Nephron (organoid): ENCODE measurements around the gene MOB4.

Experiments used
- H3K27ac Mint-ChIP-seq, 3 experiments: 2 replicates each; pipeline ENCODE4 v1.8.0; 2020; ENCODE audit warnings: mixed read lengths in 3 of 3, mild to moderate bottlenecking in 2 of 3, moderate library complexity in 1 of 3
- H3K27me3 Mint-ChIP-seq: 2 replicates; pipeline ENCODE4 v1.8.0; 2021; ENCODE audit warnings: low read depth, mild to moderate bottlenecking, moderate library complexity, mixed read lengths
- H3K36me3 Mint-ChIP-seq: 2 replicates; pipeline ENCODE4 v1.8.0; 2020; ENCODE audit warnings: low read depth, mixed read lengths
- H3K4me1 Mint-ChIP-seq: 2 replicates; pipeline ENCODE4 v1.8.0; 2020; ENCODE audit warnings: mixed read lengths
- H3K4me3 Mint-ChIP-seq, 3 experiments: 2 replicates each; pipeline ENCODE4 v1.8.0; 2020; ENCODE audit warnings: mild to moderate bottlenecking in 3 of 3, mixed read lengths in 3 of 3, moderate library complexity in 2 of 3
- H3K9me3 Mint-ChIP-seq: 2 replicates; pipeline ENCODE4 v1.8.0; 2020; ENCODE audit warnings: mixed read lengths
- CTCF ChIP-seq, 3 experiments: fragments of 200-600 bp; sonication (generic); IDR thresholded peaks; one replicate each; pipeline ENCODE4 v1.5.0; 2021; ENCODE audit warnings: antibody characterized with exemption in 3 of 3; ENCODE audit not compliant: unreplicated experiment in 3 of 3

Gene MOB4

GRCh38 chr2:197504000-197504399, 11.9 kb upstream of the MOB4 start:
- peaks cover 14% of the 10 kb centered on the region for H3K4me1 Mint-ChIP-seq
- H3K9me3 Mint-ChIP-seq, result no peaks in the 10 kb centered on the region
- H3K4me3 Mint-ChIP-seq, result no peak overlapping the region
- no peak for TF ChIP-seq CTCF (IDR thresholded peaks at IDR 0.05; ENCODE audit: unreplicated experiment in 3 of 3)
- H3K36me3 Mint-ChIP-seq, result peaks cover 44% of the 10 kb centered on the region
- no peak overlapping the region for H3K27ac Mint-ChIP-seq
- H3K27me3 Mint-ChIP-seq, result no peaks in the 10 kb centered on the region

GRCh38 chr2:197504512-197504911, 11.4 kb upstream of the MOB4 start:
- Mint-ChIP-seq H3K4me3 (no peak overlapping the region), H3K27ac (no peak overlapping the region), H3K36me3 (peaks cover 44% of the 10 kb centered on the region), H3K4me1 (peaks cover 14% of the 10 kb centered on the region), H3K9me3 (no peaks in the 10 kb centered on the region), H3K27me3 (no peaks in the 10 kb centered on the region)
- no peak for TF ChIP-seq CTCF (IDR thresholded peaks at IDR 0.05; ENCODE audit: unreplicated experiment in 3 of 3)

- Mint-ChIP-seq H3K4me1 (peaks cover 8% of the 10 kb centered on the region), H3K9me3 (no peaks in the 10 kb centered on the region), H3K4me3 (no peak overlapping the region), H3K27me3 (no peaks in the 10 kb centered on the region), H3K36me3 (peaks cover 40% of the 10 kb centered on the region), H3K27ac (no peak overlapping the region)
- no peak for TF ChIP-seq CTCF (IDR thresholded peaks at IDR 0.05; ENCODE audit: unreplicated experiment in 3 of 3)
Observed at GRCh38 chr2:197506658-197507057, 9.2 kb upstream of the MOB4 start.

- H3K9me3 Mint-ChIP-seq, result no peaks in the 10 kb centered on the region
- no peak for TF ChIP-seq CTCF (IDR thresholded peaks at IDR 0.05; ENCODE audit: unreplicated experiment in 3 of 3)
Observed at GRCh38 chr2:197513915-197514314, 2.0 kb upstream of the MOB4 start.

GRCh38 chr2:197514754-197515153, 1.1 kb upstream of the MOB4 start:
- no peak for TF ChIP-seq CTCF (IDR thresholded peaks at IDR 0.05; ENCODE audit: unreplicated experiment in 3 of 3)
- peaks cover 11% of the 10 kb centered on the region for H3K36me3 Mint-ChIP-seq
- H3K27ac Mint-ChIP-seq, result peak overlapping the region; percentile 78 to 92 (median 91)
- H3K27me3 Mint-ChIP-seq, result no peaks in the 10 kb centered on the region
- H3K4me1 Mint-ChIP-seq, result peaks cover 21% of the 10 kb centered on the region
- H3K4me3 Mint-ChIP-seq, result peak overlapping the region; percentile 96 to 100 (median 98)
- H3K9me3 Mint-ChIP-seq, result no peaks in the 10 kb centered on the region

More at GRCh38 chr2:197513915-197514314, 2.0 kb upstream of the MOB4 start:
- no peaks in the 10 kb centered on the region for H3K27me3 Mint-ChIP-seq
- H3K27ac Mint-ChIP-seq, result peak overlapping the region in 1 of 3 experiments; percentile 9
- peak overlapping the region in 1 of 3 experiments; percentile 7 for H3K4me3 Mint-ChIP-seq
- H3K36me3 Mint-ChIP-seq, result peaks cover 2% of the 10 kb centered on the region
- peaks cover 21% of the 10 kb centered on the region for H3K4me1 Mint-ChIP-seq

- peaks cover 15% of the 10 kb centered on the region for H3K36me3 Mint-ChIP-seq
- H3K27ac Mint-ChIP-seq, result peak overlapping the region; percentile 78 to 92 (median 91)
- no peak for TF ChIP-seq CTCF (IDR thresholded peaks at IDR 0.05; ENCODE audit: unreplicated experiment in 3 of 3)
- H3K27me3 Mint-ChIP-seq, result no peaks in the 10 kb centered on the region
- H3K4me1 Mint-ChIP-seq, result peaks cover 21% of the 10 kb centered on the region
- peak overlapping the region; percentile 96 to 100 (median 98) for H3K4me3 Mint-ChIP-seq
- H3K9me3 Mint-ChIP-seq, result peaks cover 2% of the 10 kb centered on the region
Observed at GRCh38 chr2:197515315-197515738, 539 bp upstream of the MOB4 start.
